Measurements from ENCODE around the gene CIITA. TPM values are rescaled to one million over a fixed set of nuclear protein-coding genes. Genes with fewer than 3 reads are reported as not detected.
"Not testable (repeated sequence)": the region's sequence is repeated elsewhere in the genome, so short reads cannot be mapped to it uniquely, and the experiment has no call there.

The CIITA gene
- total and polyA plus RNA-seq, 8 donors: 1.8 to 39.7 (median 5.4) TPM

DNA sequence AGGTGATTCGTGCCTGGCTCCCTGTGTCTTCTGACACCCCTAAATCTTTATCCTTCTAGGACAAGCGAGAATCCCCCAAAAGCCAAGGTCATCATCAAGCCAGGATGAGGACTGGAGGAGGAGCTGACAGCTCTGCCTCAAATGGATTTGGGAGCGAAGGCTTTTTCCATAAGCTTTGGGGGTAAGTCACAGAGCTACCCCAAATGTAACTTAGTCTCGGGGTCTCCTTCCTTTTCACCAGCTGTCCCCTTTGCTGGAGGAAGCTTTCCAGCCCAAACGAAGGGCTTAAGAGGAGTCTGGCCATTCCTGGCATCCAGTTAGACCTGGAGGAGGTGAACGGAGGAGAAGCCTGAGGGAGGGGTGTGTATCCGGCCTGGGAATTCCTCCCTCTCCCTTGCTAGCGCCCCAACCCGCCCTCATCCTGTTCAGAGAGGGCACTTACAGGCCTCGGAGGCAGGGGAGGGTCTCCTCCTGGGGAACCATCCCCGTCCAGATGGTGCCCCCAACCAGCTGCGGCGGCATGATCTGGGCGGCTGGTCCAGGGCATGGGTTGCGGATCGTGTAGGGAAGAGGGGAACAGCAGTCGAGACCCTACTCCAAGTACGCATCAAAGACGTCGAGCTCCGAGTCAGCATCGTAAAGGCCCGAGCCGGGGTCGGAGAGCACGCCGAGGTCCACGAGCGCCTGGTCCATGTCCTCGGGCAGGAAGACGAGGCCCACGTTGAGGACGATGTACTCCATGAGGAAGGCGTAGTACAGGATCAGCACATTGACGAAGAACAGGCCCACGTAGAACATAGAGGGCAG is 64.3 kb downstream of the CIITA start:
- peak overlapping the region; percentile 77 to 90 (median 80) for H3K4me3 ChIP-seq
- FAIRE-seq: no peak
- H3K9me3 ChIP-seq: no peaks in the 10 kb centered on the region
- H3K4me1 ChIP-seq: peaks cover 26 to 54% (median 30%) of the 10 kb centered on the region in 3 donors
- 2 to 3% methylated on average over 30 to 34 of the region's 36 CpGs for WGBS, 2 donors
- H3K36me3 ChIP-seq: no peaks in the 10 kb centered on the region
- TF ChIP-seq, protein P1, sequence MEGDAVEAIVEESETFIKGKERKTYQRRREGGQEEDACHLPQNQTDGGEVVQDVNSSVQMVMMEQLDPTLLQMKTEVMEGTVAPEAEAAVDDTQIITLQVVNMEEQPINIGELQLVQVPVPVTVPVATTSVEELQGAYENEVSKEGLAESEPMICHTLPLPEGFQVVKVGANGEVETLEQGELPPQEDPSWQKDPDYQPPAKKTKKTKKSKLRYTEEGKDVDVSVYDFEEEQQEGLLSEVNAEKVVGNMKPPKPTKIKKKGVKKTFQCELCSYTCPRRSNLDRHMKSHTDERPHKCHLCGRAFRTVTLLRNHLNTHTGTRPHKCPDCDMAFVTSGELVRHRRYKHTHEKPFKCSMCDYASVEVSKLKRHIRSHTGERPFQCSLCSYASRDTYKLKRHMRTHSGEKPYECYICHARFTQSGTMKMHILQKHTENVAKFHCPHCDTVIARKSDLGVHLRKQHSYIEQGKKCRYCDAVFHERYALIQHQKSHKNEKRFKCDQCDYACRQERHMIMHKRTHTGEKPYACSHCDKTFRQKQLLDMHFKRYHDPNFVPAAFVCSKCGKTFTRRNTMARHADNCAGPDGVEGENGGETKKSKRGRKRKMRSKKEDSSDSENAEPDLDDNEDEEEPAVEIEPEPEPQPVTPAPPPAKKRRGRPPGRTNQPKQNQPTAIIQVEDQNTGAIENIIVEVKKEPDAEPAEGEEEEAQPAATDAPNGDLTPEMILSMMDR (IDR thresholded peaks at IDR 0.05): no peak
- peak in 3 of 6 donors; percentile 41 to 68 (median 46) for DNase-seq
- H3K27ac ChIP-seq: peak overlapping the region in 2 of 4 donors; percentile 13
- H3K27me3 ChIP-seq: no peaks in the 10 kb centered on the region
- ATAC-seq: no peak
- intact Hi-C loops (cut with DNase I): no loop called here

DNA sequence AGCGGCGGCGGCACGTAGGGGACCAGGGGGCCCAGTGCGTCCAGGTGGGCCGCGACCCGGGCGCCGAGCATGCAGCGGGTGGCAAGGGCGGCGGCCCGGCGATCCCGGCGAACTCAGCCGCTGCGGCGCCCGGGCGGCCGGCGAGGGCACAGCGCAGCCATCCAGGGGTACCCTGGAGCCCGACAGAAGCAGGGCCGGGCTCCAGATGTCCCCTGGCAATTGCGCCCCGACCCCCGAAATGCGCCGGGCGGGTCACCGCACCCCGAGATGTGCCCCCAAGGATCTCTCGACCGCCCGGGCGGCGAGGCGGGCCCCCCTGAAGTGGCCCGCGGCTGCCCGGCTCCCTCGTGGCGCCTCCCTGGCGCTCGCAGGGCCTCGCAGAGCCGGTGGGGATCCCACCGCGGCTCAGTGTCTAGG is 64.9 kb downstream of the CIITA start:
- WGBS, 2 donors: 0% methylated on average over 17 to 52 of the region's 52 CpGs
- FAIRE-seq; DNase-seq; H3K9me3 ChIP-seq; intact Hi-C loops (cut with DNase I); H3K36me3 ChIP-seq; H3K27me3 ChIP-seq: not testable (repeated sequence)
- H3K4me3 ChIP-seq: peak overlapping the region; percentile 77 to 90 (median 80)
- peak; percentile 1 to 28 (median 12) for ATAC-seq
- H3K4me1 ChIP-seq: peaks cover 26 to 50% (median 30%) of the 10 kb centered on the region in 3 donors
- peak overlapping the region in 2 of 4 donors; percentile 71 to 80 for H3K27ac ChIP-seq

DNA sequence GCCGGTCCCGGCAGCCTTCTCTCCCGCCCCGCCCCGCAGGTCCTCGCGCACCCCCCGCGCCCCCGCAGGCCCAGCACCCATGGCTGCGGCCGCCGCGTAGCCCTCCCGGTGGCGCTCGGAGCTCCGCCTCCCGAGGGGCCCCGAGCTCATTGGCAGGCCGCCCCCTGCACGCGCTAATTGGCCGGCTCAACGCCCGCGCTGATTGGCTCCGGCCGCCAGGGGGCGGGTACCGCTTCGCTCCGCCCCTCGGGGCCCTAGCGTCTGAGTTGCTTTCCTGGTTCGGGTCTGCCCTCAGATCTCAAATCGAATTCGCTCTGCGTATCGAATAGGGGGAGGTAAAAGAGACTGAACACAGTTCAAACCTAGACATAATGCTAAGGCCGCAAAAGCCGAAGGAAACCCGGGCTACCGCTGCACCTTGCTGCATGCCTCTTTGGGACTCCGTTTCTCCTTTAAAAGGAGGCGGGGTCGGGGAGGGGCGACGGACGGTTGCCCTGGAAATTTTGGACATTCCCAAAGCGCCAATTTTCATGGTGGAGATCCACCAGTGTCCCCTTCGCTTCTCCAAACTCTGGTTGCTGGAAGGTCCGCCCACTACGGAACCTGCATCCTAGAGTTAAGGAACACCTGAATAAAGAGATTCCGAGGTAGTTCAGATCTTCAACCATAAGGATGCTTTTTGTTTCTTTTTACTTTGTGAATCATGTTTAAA is 65.5 kb downstream of the CIITA start, which contains the start of gene DEXI:
Gene DEXI, minus strand, starts transcription at position 117 of the 712 bp plus-strand sequence. CDS start 463 bp downstream, outside the sequence.
- FAIRE-seq (no peak), ATAC-seq (peak; percentile 66 to 81 (median 76)), DNase-seq (peak; percentile 92 to 99 (median 96))
- no peaks in the 10 kb centered on the region for H3K9me3 ChIP-seq
- no peaks in the 10 kb centered on the region for H3K27me3 ChIP-seq
- H3K36me3 ChIP-seq: no peaks in the 10 kb centered on the region
- peak within 1 kb of the TSS; percentile 54 to 80 (median 64) for H3K27ac ChIP-seq
- intact Hi-C loops (cut with DNase I): no loop called here
- peaks cover 24 to 45% (median 26%) of the 10 kb centered on the region in 3 donors for H3K4me1 ChIP-seq
- TF ChIP-seq, protein P1 (IDR thresholded peaks at IDR 0.05): peak in 1 of 4 donors; percentile 30
- 3 to 4% methylated on average over 40 to 55 of the region's 55 CpGs for WGBS, 2 donors
- H3K4me3 ChIP-seq: peak within 1 kb of the TSS; percentile 77 to 90 (median 80)

DNA sequence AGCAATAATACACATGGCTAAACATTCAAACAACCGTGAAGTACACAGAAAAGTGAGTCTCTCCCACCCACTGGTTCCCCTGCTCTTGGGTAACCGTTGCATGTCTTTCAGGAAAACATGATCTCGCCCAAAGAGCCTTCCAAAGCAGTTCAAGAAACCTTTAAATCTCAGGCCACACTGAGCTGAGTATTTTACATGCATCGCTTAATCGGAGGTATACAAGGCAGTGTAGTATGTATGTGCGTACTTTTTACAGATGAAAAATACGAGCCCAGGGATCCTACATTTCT is 66.0 kb downstream of the CIITA start:
- intact Hi-C loops (cut with DNase I): no loop called here
- DNase-seq (no peak), ATAC-seq (no peak), FAIRE-seq (no peak)
- H3K4me3 ChIP-seq: peak overlapping the region in 2 of 4 donors; percentile 77 to 90
- no peaks in the 10 kb centered on the region for H3K36me3 ChIP-seq
- peaks cover 19 to 40% (median 21%) of the 10 kb centered on the region in 3 donors for H3K4me1 ChIP-seq
- H3K9me3 ChIP-seq: no peaks in the 10 kb centered on the region
- peak overlapping the region in 1 of 4 donors; percentile 80 for H3K27ac ChIP-seq
- H3K27me3 ChIP-seq: no peaks in the 10 kb centered on the region
- TF ChIP-seq, protein P1 (IDR thresholded peaks at IDR 0.05): no peak
- 87 to 92% methylated on average over 7 of the region's 7 CpGs for WGBS, 2 donors

DNA sequence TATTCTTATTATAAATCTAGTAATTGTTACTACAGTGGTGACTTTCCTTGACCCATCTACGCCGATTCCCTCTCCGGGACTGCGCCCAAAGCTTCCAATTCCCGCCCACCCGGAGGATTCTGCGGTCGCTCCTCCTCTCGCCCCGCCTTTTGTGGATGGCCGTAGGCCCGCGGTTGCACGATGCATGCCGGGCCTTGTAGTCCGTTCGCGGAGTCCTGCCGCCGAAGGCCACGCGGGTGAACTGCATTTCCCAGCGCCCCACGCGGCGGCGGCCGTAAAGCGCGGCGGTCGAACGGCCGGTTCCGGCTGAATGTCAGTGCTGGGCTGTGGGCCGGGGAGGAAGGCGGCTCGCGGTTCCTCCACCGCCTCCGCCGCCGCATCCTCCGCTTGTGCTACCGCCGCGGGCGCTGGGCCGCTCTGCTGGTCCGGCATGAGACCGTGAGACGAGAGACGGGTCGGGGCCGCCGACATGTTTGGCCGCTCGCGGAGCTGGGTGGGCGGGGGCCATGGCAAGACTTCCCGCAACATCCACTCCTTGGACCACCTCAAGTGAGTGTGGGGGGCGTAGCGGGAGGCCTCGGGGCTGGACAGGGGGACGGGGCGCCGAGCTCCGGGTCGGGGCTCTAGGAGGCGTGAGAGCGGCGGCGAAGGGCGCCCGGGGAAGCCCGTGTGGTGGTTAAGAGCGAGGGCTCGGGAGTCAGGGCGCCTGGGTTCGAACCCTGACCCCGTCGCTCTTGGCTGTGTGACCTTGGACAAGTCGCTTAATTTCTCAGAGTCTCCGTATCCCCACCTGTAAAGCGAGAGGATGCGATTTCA is 67.5 kb downstream of the CIITA start, which contains the start of gene CLEC16A:
Gene CLEC16A, plus strand, starts transcription at position 316 of the 816 bp plus-strand sequence. Its CDS starts 154 bp downstream, at position 470.
- intact Hi-C loops (cut with DNase I): no loop called here
- ATAC-seq: peak; percentile 80 to 87 (median 82)
- no peaks in the 10 kb centered on the region for H3K36me3 ChIP-seq
- peak within 1 kb of the TSS; percentile 83 to 92 (median 88) for H3K4me3 ChIP-seq
- no peaks in the 10 kb centered on the region for H3K9me3 ChIP-seq
- H3K4me1 ChIP-seq: peaks cover 6 to 25% (median 9%) of the 10 kb centered on the region in 3 donors
- TF ChIP-seq, protein P1 (IDR thresholded peaks at IDR 0.05): no peak
- peak; percentile 63 for FAIRE-seq
- no peaks in the 10 kb centered on the region for H3K27me3 ChIP-seq
- peak; percentile 97 to 98 (median 98) for DNase-seq
- peak within 1 kb of the TSS; percentile 19 to 55 (median 38) for H3K27ac ChIP-seq
- WGBS, 2 donors: 0% methylated on average over 79 to 86 of the region's 86 CpGs

Measured in pancreas (tissue), 10 donors.